Cerebellar nuclear complex (tissue), 1 donor: ENCODE data around the gene SLC46A1.

Source experiments
- DNase-seq, 2 experiments: peaks; one replicate each; lab custom pipeline; 2025; lab: John Stamatoyannopoulos, UW

SLC46A1 gene

GRCh38 chr17:28404007-28404406, 2.0 kb downstream of the SLC46A1 start:
- DNase-seq: no peak

GRCh38 chr17:28402844-28403243, 3.2 kb downstream of the SLC46A1 start:
- DNase-seq: no peak

GRCh38 chr17:28402224-28402630, 3.8 kb downstream of the SLC46A1 start:
- no peak for DNase-seq

GRCh38 chr17:28399808-28400207, 6.2 kb downstream of the SLC46A1 start:
- no peak for DNase-seq

- no peak for DNase-seq
Observed at GRCh38 chr17:28398280-28398981, 7.6 kb downstream of the SLC46A1 start.

- no peak for DNase-seq
Observed at GRCh38 chr17:28397687-28398279, 8.2 kb downstream of the SLC46A1 start.

- DNase-seq: no peak
Observed at GRCh38 chr17:28397275-28397674, 8.7 kb downstream of the SLC46A1 start.

- DNase-seq: no peak
Observed at GRCh38 chr17:28396635-28397239, 9.3 kb downstream of the SLC46A1 start.

GRCh38 chr17:28395968-28396367, 10.0 kb downstream of the SLC46A1 start:
- no peak for DNase-seq

GRCh38 chr17:28395426-28395825, 10.6 kb downstream of the SLC46A1 start:
- DNase-seq: no peak

GRCh38 chr17:28394337-28395116, 11.5 kb downstream of the SLC46A1 start:
- DNase-seq: no peak

GRCh38 chr17:28392491-28392890, 13.5 kb downstream of the SLC46A1 start:
- no peak for DNase-seq

GRCh38 chr17:28391401-28391800, 14.6 kb downstream of the SLC46A1 start:
- DNase-seq: no peak

GRCh38 chr17:28390984-28391383, 15.0 kb downstream of the SLC46A1 start:
- no peak for DNase-seq

GRCh38 chr17:28390563-28390962, 15.4 kb downstream of the SLC46A1 start:
- no peak for DNase-seq

GRCh38 chr17:28390141-28390540, 15.9 kb downstream of the SLC46A1 start:
- no peak for DNase-seq

- no peak for DNase-seq
Observed at GRCh38 chr17:28388106-28388505, 17.9 kb downstream of the SLC46A1 start.

GRCh38 chr17:28386391-28386790, 19.6 kb downstream of the SLC46A1 start:
- DNase-seq: no peak

GRCh38 chr17:28385406-28385805, 20.6 kb downstream of the SLC46A1 start:
- no peak for DNase-seq

- no peak for DNase-seq
Observed at GRCh38 chr17:28385037-28385400, 21.0 kb downstream of the SLC46A1 start.

- DNase-seq: no peak
Observed at GRCh38 chr17:28384281-28385036, 21.6 kb downstream of the SLC46A1 start.
